PC-3 (cell line): Measurements from ENCODE around the gene ATP1A4.

Experiments
- EZH2 ChIP-seq: fragments of 300-600 bp; sonication (generic); IDR thresholded peaks from one replicate; pipeline ENCODE4 v1.6.1; 2017; ENCODE audit warnings: antibody characterized with exemption, mild to moderate bottlenecking, low read length; ENCODE audit not compliant: unreplicated experiment
- EZH2phosphoT487 ChIP-seq: fragments of 300-600 bp; sonication (generic); IDR thresholded peaks from 2 replicates; pipeline ENCODE4 v1.6.1; 2018; ENCODE audit warnings: mild to moderate bottlenecking, antibody characterized with exemption, low read length, borderline replicate concordance
- TF ChIP-seq, protein P1 (sequence below): fragments of 300-600 bp; sonication (generic); conservative IDR thresholded peaks from 2 replicates; pipeline ENCODE4 v1.5.1; 2017; ENCODE audit warnings: antibody characterized with exemption, low read depth, mild to moderate bottlenecking, low read length

DNA sequence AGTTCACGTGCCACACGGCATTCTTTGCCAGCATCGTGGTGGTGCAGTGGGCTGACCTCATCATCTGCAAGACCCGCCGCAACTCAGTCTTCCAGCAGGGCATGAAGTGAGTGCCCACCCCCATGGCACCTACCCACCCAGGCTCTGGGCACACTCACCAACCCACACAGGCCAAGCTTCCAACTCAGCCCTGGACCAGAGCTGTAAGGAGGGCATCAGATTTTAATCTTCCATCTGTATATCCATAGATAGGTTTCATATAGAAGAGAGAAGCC is 14.5 kb upstream of the ATP1A4 start:
- TF ChIP-seq, protein P1, sequence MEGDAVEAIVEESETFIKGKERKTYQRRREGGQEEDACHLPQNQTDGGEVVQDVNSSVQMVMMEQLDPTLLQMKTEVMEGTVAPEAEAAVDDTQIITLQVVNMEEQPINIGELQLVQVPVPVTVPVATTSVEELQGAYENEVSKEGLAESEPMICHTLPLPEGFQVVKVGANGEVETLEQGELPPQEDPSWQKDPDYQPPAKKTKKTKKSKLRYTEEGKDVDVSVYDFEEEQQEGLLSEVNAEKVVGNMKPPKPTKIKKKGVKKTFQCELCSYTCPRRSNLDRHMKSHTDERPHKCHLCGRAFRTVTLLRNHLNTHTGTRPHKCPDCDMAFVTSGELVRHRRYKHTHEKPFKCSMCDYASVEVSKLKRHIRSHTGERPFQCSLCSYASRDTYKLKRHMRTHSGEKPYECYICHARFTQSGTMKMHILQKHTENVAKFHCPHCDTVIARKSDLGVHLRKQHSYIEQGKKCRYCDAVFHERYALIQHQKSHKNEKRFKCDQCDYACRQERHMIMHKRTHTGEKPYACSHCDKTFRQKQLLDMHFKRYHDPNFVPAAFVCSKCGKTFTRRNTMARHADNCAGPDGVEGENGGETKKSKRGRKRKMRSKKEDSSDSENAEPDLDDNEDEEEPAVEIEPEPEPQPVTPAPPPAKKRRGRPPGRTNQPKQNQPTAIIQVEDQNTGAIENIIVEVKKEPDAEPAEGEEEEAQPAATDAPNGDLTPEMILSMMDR = no peak
- TF ChIP-seq EZH2 (no peak), EZH2phosphoT487 (no peak)
